Neural cell (in vitro differentiated cells): Measurements from ENCODE around the gene PEX7. TPM values are rescaled to one million over a fixed set of nuclear protein-coding genes. Genes with fewer than 3 reads are reported as not detected.

ENCODE experiments used
- H2AFZ ChIP-seq: fragments of 200-600, 300-800 bp; sonication (generic), shearing (Covaris generic); 2 replicates; pipeline ENCODE4 v1.6.0; 2014; ENCODE audit warnings: low read depth, mild to moderate bottlenecking, antibody characterized with exemption, low read length, moderate library complexity
- H3F3A ChIP-seq: fragments of 200-600 bp; shearing (Covaris generic); 2 replicates; pipeline ENCODE4 v1.6.1; 2016; ENCODE audit warnings: mild to moderate bottlenecking, moderate library complexity, mixed read lengths, antibody characterized with exemption, low read length; ENCODE audit not compliant: insufficient read depth, poor library complexity, severe bottlenecking
- H3K27ac ChIP-seq: fragments of 200-600, 300-800 bp; sonication (generic), shearing (Covaris generic); 2 replicates; pipeline ENCODE4 v1.5.1; 2014; ENCODE audit warnings: mild to moderate bottlenecking, low read length, moderate library complexity
- H3K27me3 ChIP-seq: fragments of 300-800, 200-600 bp; sonication (generic), shearing (Covaris generic); 2 replicates; pipeline ENCODE4 v1.6.0; 2014; ENCODE audit warnings: mild to moderate bottlenecking, low read depth, low read length, moderate library complexity; ENCODE audit not compliant: insufficient read depth
- H3K36me3 ChIP-seq: fragments of 300-800, 200-600 bp; sonication (generic), shearing (Covaris generic); 2 replicates; pipeline ENCODE4 v1.5.1; 2014; ENCODE audit warnings: mild to moderate bottlenecking, antibody characterized with exemption, low read length, moderate library complexity; ENCODE audit not compliant: insufficient read depth
- H3K4me2 ChIP-seq: fragments of 300-800, 200-600 bp; sonication (generic), shearing (Covaris generic); 2 replicates; pipeline ENCODE4 v1.6.0; 2014; ENCODE audit warnings: mild to moderate bottlenecking, low read length
- H3K4me3 ChIP-seq: fragments of 300-800, 200-600 bp; sonication (generic), shearing (Covaris generic); 2 replicates; pipeline ENCODE4 v1.5.1; 2014; ENCODE audit warnings: mild to moderate bottlenecking, low read length, moderate library complexity
- H3K79me2 ChIP-seq: fragments of 200-600 bp; shearing (Covaris generic); replicated peaks from 2 replicates; pipeline ENCODE4 v1.6.0; 2014; ENCODE audit warnings: mild to moderate bottlenecking, low read length, moderate library complexity; ENCODE audit not compliant: insufficient read depth
- H3K9ac ChIP-seq: fragments of 300-800, 200-600 bp; sonication (generic), shearing (Covaris generic); 2 replicates; pipeline ENCODE4 v1.6.1; 2016; ENCODE audit warnings: mild to moderate bottlenecking, low read length, mixed read lengths
- H3K9me2 ChIP-seq: fragments of 200-600 bp; shearing (Covaris generic); 2 replicates; pipeline ENCODE4 v1.6.1; 2016; ENCODE audit warnings: mild to moderate bottlenecking, low read length, mixed read lengths; ENCODE audit not compliant: insufficient read depth
- H3K9me3 ChIP-seq: fragments of 200-600, 300-800 bp; sonication (generic), shearing (Covaris generic); 2 replicates; pipeline ENCODE4 v1.6.1; 2016; ENCODE audit warnings: mild to moderate bottlenecking, mixed run types, low read length, moderate library complexity, mixed read lengths
- H4K20me1 ChIP-seq: fragments of 200-600 bp; shearing (Covaris generic); 2 replicates; pipeline ENCODE4 v1.6.1; 2016; ENCODE audit warnings: mild to moderate bottlenecking, mixed run types; ENCODE audit not compliant: insufficient read depth
- CTCF ChIP-seq: fragments of 450-650 bp; IDR thresholded peaks from 2 replicates; pipeline ENCODE4 v1.5.1; 2014; ENCODE audit warnings: antibody characterized with exemption, mild to moderate bottlenecking, moderate library complexity; ENCODE audit not compliant: poor library complexity, severe bottlenecking
- EP300 ChIP-seq: fragments of 450-650 bp; conservative IDR thresholded peaks from 2 replicates; pipeline ENCODE4 v1.6.1; 2014; ENCODE audit warnings: antibody characterized with exemption, mild to moderate bottlenecking, moderate library complexity; ENCODE audit not compliant: poor library complexity, severe bottlenecking
- EZH2 ChIP-seq: fragments of 200-600, 300-800 bp; shearing (Covaris generic), sonication (generic); IDR thresholded peaks from 2 replicates; pipeline ENCODE4 v1.6.1; 2014; ENCODE audit warnings: antibody characterized with exemption, low read length, borderline replicate concordance, mild to moderate bottlenecking; ENCODE audit not compliant: insufficient read depth, poor library complexity, severe bottlenecking
- MXI1 ChIP-seq: fragments of 450-650 bp; conservative IDR thresholded peaks from 2 replicates; pipeline ENCODE4 v1.6.1; 2014; ENCODE audit warnings: antibody characterized with exemption, mild to moderate bottlenecking; ENCODE audit not compliant: poor library complexity, severe bottlenecking
- POLR2AphosphoS5 ChIP-seq: IDR thresholded peaks from 2 replicates; pipeline ENCODE4 v1.6.1; 2012
- RAD21 ChIP-seq: fragments of 450-650 bp; conservative IDR thresholded peaks from 2 replicates; pipeline ENCODE4 v1.6.1; 2014; ENCODE audit warnings: antibody characterized with exemption, mild to moderate bottlenecking, moderate library complexity
- SMC3 ChIP-seq: fragments of 450-650 bp; conservative IDR thresholded peaks from 2 replicates; pipeline ENCODE4 v1.6.1; 2014; ENCODE audit warnings: antibody characterized with exemption, mild to moderate bottlenecking, moderate library complexity; ENCODE audit not compliant: poor library complexity
- TAF1 ChIP-seq: IDR thresholded peaks from 2 replicates; pipeline ENCODE4 v1.6.1; 2012; ENCODE audit warnings: low read depth
- polyA plus RNA-seq: library from polyadenylated mRNA; depleted of rRNA; stranded (reverse); fragments of >200 nt; gene quantifications from 2 replicates; pipeline ENCODE4 v1.2.3, GENCODE V29; 2014
- TF ChIP-seq, protein P1 (sequence below): IDR thresholded peaks from 2 replicates; pipeline ENCODE4 v1.6.1; 2012; ENCODE audit warnings: borderline replicate concordance

Gene PEX7
- polyA plus RNA-seq, 1 donor from 2014 or later: 10.8 TPM

- Histone ChIP-seq H4K20me1 (no peaks in the 10 kb centered on the region), H3K79me2 (no peaks in the 10 kb centered on the region), H2AFZ (no peak overlapping the region), H3K27ac (no peak overlapping the region), H3K4me2 (no peak overlapping the region), H3K9ac (no peak overlapping the region), H3K36me3 (no peaks in the 10 kb centered on the region), H3K4me3 (no peak overlapping the region), H3F3A (no peaks in the 10 kb centered on the region), H3K27me3 (peaks cover 38% of the 10 kb centered on the region), H3K9me3 (no peaks in the 10 kb centered on the region), H3K9me2 (no peaks in the 10 kb centered on the region)
- no peak for TF ChIP-seq POLR2AphosphoS5
- no peak for TF ChIP-seq MXI1
- no peak for TF ChIP-seq RAD21
- TF ChIP-seq TAF1: no peak
- no peak for TF ChIP-seq CTCF
- TF ChIP-seq EZH2: no peak
- no peak for TF ChIP-seq SMC3
- TF ChIP-seq EP300: no peak
- TF ChIP-seq, protein P1, sequence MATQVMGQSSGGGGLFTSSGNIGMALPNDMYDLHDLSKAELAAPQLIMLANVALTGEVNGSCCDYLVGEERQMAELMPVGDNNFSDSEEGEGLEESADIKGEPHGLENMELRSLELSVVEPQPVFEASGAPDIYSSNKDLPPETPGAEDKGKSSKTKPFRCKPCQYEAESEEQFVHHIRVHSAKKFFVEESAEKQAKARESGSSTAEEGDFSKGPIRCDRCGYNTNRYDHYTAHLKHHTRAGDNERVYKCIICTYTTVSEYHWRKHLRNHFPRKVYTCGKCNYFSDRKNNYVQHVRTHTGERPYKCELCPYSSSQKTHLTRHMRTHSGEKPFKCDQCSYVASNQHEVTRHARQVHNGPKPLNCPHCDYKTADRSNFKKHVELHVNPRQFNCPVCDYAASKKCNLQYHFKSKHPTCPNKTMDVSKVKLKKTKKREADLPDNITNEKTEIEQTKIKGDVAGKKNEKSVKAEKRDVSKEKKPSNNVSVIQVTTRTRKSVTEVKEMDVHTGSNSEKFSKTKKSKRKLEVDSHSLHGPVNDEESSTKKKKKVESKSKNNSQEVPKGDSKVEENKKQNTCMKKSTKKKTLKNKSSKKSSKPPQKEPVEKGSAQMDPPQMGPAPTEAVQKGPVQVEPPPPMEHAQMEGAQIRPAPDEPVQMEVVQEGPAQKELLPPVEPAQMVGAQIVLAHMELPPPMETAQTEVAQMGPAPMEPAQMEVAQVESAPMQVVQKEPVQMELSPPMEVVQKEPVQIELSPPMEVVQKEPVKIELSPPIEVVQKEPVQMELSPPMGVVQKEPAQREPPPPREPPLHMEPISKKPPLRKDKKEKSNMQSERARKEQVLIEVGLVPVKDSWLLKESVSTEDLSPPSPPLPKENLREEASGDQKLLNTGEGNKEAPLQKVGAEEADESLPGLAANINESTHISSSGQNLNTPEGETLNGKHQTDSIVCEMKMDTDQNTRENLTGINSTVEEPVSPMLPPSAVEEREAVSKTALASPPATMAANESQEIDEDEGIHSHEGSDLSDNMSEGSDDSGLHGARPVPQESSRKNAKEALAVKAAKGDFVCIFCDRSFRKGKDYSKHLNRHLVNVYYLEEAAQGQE: no peak
Measured at GRCh38 chr6:136926383-136926782, 104.0 kb downstream of the PEX7 start.

- Histone ChIP-seq H3K9me2 (no peaks in the 10 kb centered on the region), H4K20me1 (no peaks in the 10 kb centered on the region), H2AFZ (no peak overlapping the region), H3K9ac (no peak overlapping the region), H3K4me2 (no peak overlapping the region), H3K27ac (no peak overlapping the region), H3K36me3 (no peaks in the 10 kb centered on the region), H3K4me3 (no peak overlapping the region), H3F3A (no peaks in the 10 kb centered on the region), H3K9me3 (no peaks in the 10 kb centered on the region), H3K79me2 (no peaks in the 10 kb centered on the region), H3K27me3 (peaks cover 29% of the 10 kb centered on the region)
- TF ChIP-seq SMC3 (no peak), EZH2 (no peak), RAD21 (no peak), TAF1 (no peak), POLR2AphosphoS5 (no peak), CTCF (no peak), EP300 (no peak), MXI1 (no peak)
- TF ChIP-seq, protein P1: no peak
Measured at GRCh38 chr6:136927292-136927691, 104.9 kb downstream of the PEX7 start.
